HG03565 (cell line): ENCODE data around the gene CAMK1D.

Experiments used
- ATAC-seq: cut with Tn5 transposase; IDR thresholded peaks from one replicate; pipeline ENCODE4 v1.9.1; 2021; ENCODE audit warnings: mild to moderate bottlenecking, moderate library complexity; ENCODE audit not compliant: unreplicated experiment

Gene CAMK1D

GRCh38 chr10:12868229-12868628 lies 518.9 kb downstream of the CAMK1D start:
- no peak for ATAC-seq

GRCh38 chr10:12869427-12869826 lies 520.1 kb downstream of the CAMK1D start:
- ATAC-seq, result no peak

GRCh38 chr10:12872577-12872976 lies 523.2 kb downstream of the CAMK1D start:
- no peak for ATAC-seq

GRCh38 chr10:12873172-12873571 lies 523.8 kb downstream of the CAMK1D start:
- no peak for ATAC-seq

GRCh38 chr10:12874501-12874900 lies 525.2 kb downstream of the CAMK1D start:
- no peak for ATAC-seq

GRCh38 chr10:12875100-12875499 lies 525.8 kb downstream of the CAMK1D start:
- no peak for ATAC-seq

GRCh38 chr10:12876266-12876665 lies 526.9 kb downstream of the CAMK1D start:
- ATAC-seq, result no peak

- no peak for ATAC-seq
Observed at GRCh38 chr10:12877150-12877549, 527.8 kb downstream of the CAMK1D start.

GRCh38 chr10:12880423-12880822 lies 531.1 kb downstream of the CAMK1D start:
- ATAC-seq, result no peak

- no peak for ATAC-seq
Observed at GRCh38 chr10:12884851-12885250, 535.5 kb downstream of the CAMK1D start.
